ENCODE results near the gene MMS22L. TPM values are rescaled to one million over a fixed set of nuclear protein-coding genes. Genes with fewer than 3 reads are reported as not detected.

The MMS22L gene
- total RNA-seq, 1 donor from 2014 or later, result 37.5 TPM

DNA sequence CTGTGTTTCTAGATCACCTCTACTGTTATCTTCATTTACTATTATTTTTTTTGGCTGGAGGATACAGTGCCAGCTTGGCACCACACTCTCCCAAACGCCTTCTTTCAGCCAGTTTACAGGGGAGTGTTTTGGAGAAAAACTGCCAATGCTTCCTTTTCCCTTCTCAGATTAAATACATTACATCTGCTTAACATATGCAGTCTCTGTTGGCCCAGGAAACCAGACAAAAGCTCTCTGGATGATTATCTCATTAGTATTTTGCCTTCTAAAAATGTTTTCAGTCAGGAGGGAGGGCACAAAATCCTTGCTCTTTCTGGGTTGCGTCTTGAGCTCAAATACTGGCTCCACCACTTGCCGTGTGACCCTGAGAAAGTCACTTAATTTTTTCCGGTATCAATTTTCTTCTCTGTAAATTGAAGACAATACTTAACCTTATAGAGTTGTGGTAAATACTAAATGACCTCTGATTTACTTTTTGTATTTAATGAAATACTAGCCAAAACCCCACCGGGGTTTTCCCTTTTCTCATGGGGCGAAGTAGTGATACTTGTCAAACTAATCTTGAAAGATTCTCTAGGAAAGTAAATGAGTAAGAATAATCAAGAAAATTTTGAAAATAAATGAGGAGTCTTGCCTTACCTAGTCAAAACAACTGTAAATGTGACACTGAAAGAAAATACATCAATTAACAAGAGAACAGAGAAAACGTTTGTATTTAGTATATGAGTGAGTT is 146.2 kb downstream of the MMS22L start:
- H3K27ac Mint-ChIP-seq (ENCODE audit: unreplicated experiment), result no peak overlapping the region
- DNase-seq (ENCODE audit: low read depth, low spot score), result no peak
- no peaks in the 10 kb centered on the region for H3K9me3 Mint-ChIP-seq
- H3K36me3 Mint-ChIP-seq (ENCODE audit: low read depth), result peaks cover 6% of the 10 kb centered on the region
- TF ChIP-seq, protein P1, sequence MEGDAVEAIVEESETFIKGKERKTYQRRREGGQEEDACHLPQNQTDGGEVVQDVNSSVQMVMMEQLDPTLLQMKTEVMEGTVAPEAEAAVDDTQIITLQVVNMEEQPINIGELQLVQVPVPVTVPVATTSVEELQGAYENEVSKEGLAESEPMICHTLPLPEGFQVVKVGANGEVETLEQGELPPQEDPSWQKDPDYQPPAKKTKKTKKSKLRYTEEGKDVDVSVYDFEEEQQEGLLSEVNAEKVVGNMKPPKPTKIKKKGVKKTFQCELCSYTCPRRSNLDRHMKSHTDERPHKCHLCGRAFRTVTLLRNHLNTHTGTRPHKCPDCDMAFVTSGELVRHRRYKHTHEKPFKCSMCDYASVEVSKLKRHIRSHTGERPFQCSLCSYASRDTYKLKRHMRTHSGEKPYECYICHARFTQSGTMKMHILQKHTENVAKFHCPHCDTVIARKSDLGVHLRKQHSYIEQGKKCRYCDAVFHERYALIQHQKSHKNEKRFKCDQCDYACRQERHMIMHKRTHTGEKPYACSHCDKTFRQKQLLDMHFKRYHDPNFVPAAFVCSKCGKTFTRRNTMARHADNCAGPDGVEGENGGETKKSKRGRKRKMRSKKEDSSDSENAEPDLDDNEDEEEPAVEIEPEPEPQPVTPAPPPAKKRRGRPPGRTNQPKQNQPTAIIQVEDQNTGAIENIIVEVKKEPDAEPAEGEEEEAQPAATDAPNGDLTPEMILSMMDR (conservative IDR thresholded peaks at IDR 0.05), result no peak
- H3K4me3 Mint-ChIP-seq, result no peak overlapping the region
- no peaks in the 10 kb centered on the region for H3K4me1 Mint-ChIP-seq
- H3K27me3 Mint-ChIP-seq (ENCODE audit: low read depth), result no peaks in the 10 kb centered on the region

DNA sequence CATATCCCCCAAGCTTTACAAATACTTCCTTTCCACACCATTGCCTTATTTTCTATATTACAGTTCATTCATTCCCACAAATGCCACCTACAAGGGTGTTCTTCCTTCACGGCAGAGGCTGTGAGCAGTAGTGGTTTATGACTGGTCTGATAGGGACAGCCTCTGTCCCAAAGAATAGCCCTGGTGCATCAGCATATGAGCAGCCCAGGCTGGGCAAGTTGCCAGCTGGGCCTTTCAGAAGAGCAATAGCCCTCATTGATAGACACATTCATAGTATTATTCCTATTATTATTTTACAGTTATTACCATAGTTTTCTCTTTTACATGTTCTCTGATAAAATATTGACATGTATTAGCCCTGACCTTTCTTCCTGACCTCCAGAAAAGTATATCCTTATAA is 149.9 kb downstream of the MMS22L start:
- no peak overlapping the region for H3K4me3 Mint-ChIP-seq
- no peaks in the 10 kb centered on the region for H3K9me3 Mint-ChIP-seq
- DNase-seq (ENCODE audit: low read depth, low spot score), result no peak

DNA sequence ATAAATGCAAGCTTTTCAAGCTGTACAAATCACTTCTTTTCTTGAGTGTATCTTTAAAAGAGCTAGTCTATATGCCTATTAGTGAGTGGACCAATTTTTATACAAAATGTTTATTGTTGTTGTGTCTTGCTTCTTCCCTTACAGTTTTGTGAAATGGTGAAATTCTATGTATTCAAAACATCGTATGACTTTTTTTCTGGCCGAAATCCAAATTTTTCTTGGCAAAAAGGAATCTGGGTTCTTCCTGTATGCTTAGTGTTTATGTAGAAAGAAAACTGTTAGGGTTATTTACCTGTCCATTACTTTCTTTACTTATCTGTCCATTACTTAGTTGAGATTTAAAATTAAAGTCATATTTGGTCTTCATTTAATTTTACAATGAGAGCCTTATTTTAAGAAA is 153.9 kb downstream of the MMS22L start:
- Mint-ChIP-seq H3K27me3 (ENCODE audit: low read depth) (no peaks in the 10 kb centered on the region), H3K36me3 (ENCODE audit: low read depth) (no peaks in the 10 kb centered on the region), H3K4me1 (no peaks in the 10 kb centered on the region), H3K27ac (ENCODE audit: unreplicated experiment) (no peak overlapping the region), H3K4me3 (no peak overlapping the region), H3K9me3 (no peaks in the 10 kb centered on the region)
- TF ChIP-seq, protein P1 (conservative IDR thresholded peaks at IDR 0.05), result no peak
- no peak for DNase-seq (ENCODE audit: low read depth, low spot score)

More for the DNA sequence above, 149.9 kb downstream of the MMS22L start:
- Mint-ChIP-seq H3K36me3 (ENCODE audit: low read depth) (peaks cover 3% of the 10 kb centered on the region), H3K27ac (ENCODE audit: unreplicated experiment) (no peak overlapping the region), H3K4me1 (no peaks in the 10 kb centered on the region), H3K27me3 (ENCODE audit: low read depth) (no peaks in the 10 kb centered on the region)
- TF ChIP-seq, protein P1 (conservative IDR thresholded peaks at IDR 0.05), result no peak

DNA sequence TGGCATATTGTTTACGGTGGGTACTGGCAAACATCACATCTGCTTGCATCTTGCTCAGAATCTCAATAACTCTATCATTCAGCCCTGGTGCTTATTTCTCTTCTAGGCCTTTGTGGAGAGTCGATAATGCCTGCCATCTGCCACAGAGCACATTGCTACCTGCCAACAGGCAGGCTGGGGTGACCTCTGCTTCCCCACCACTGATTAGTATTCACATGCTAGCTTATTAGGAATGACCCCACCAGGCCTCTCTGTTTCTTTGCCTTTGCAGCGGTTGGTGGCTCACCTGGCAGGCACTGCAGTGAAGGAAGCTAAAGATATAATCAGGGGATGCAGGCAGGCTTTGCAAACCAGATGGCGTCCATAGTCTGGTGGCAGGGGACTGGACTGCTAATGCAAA is 154.5 kb downstream of the MMS22L start:
- no peak overlapping the region for H3K4me3 Mint-ChIP-seq

DNA sequence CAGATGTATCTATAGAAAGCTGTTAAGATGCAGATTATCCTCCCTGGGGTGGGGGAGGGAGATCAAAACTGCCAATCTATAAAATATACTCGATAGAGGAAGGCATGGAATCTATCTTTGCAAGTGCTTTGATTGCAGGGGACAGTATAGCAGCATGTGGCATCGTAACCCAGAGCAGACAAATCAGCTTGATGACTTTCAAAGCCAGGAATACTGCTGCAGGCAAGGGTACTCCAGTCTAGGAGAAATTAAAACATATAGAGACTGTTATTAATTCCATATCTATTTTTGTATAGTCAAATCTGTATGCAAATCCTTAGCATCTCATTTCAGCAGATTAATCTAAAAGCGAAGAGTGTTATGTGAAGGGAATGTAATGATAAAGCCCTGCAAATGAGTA is 159.4 kb downstream of the MMS22L start:
- DNase-seq (ENCODE audit: low read depth, low spot score), result no peak
- Mint-ChIP-seq H3K9me3 (peaks cover 7% of the 10 kb centered on the region), H3K27me3 (ENCODE audit: low read depth) (no peaks in the 10 kb centered on the region), H3K36me3 (ENCODE audit: low read depth) (peaks cover 2% of the 10 kb centered on the region), H3K27ac (ENCODE audit: unreplicated experiment) (no peak overlapping the region), H3K4me3 (no peak overlapping the region), H3K4me1 (peaks cover 9% of the 10 kb centered on the region)
- TF ChIP-seq, protein P1 (conservative IDR thresholded peaks at IDR 0.05), result no peak

More for the DNA sequence above, 154.5 kb downstream of the MMS22L start:
- Mint-ChIP-seq H3K36me3 (ENCODE audit: low read depth) (no peaks in the 10 kb centered on the region), H3K9me3 (no peaks in the 10 kb centered on the region), H3K4me1 (peaks cover under 1% of the 10 kb centered on the region), H3K27me3 (ENCODE audit: low read depth) (no peaks in the 10 kb centered on the region), H3K27ac (ENCODE audit: unreplicated experiment) (no peak overlapping the region)
- TF ChIP-seq, protein P1 (conservative IDR thresholded peaks at IDR 0.05), result no peak
- DNase-seq (ENCODE audit: low read depth, low spot score), result no peak

Measured in neural crest cell (in vitro differentiated cells).